Measurements from ENCODE around the gene GDNF. TPM values are rescaled to one million over a fixed set of nuclear protein-coding genes. Genes with fewer than 3 reads are reported as not detected.

GDNF gene
- total RNA-seq, 1 donor from 2014 or later = 0.20 TPM

DNA sequence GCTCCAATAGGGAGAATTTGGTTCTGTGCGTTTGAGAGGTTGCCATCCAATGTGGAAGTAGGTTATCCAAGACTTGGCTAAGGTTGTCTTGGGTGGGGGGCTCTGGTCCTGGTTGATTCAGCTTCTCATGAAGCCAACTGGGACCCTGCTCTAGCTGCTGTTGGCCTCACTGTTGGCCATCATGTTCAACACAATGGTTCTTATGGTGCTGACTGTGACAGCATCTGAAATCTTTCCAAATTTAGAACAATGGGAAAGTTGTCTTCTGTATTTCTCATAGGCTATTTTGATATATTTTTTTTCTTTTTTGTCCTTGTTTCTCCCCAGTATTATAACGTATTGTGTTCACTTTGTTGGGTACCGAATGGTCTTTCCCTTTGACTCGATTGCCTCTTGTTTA lies 71.9 kb downstream of the GDNF start:
- DNase-seq (no peak), ATAC-seq (no peak)
- intact Hi-C loops (cut with micrococcal nuclease) = no loop called here

DNA sequence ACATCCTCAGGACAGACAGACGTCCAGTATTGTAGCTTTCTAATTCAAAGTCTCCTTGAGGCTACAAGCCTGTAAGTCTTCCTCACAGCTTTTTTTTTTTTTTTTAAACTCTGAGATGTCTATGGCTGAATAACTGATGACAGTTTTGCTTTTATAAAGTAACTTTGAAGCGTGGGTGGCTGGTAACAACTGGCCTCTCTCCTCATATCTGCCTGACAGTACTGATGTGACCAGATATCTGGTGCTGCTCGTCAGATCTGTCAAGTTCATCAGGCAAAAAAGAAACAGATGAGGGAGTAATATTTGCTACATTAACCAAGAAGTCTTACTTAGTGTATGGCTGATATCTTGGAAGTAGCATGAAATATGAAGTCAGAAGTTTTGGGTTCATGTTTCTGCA lies 72.6 kb downstream of the GDNF start:
- ATAC-seq = no peak
- intact Hi-C loops (cut with micrococcal nuclease) = no loop called here
- DNase-seq = no peak
